Amniotic epithelial cell (primary cell): ENCODE measurements around the gene RCN2.

Experiments
- DNase-seq: peaks from one replicate; pipeline ENCODE4 v3.0.0-alpha.2; 2010; ENCODE audit warnings: low read depth

The RCN2 gene

DNA sequence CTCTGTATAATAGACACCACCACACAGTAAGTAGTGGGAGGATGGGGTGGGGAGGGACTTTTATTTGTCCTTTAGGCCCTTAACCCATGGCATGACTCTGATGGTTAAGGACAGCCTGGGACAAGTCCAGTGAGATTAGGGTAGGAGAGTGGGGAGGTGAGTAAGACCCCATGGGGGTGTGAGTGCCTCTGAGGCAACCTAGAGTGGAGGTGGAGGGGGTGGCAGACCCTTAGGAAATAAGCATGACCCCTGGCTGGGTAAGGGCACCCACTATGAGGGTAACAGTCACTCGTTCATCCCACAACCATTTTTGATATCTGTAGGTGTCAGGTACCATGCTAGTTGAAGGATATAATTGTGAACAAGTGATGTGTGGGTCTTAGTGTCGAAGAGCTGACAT, 42.4 kb downstream of the RCN2 start:
- no peak for DNase-seq

DNA sequence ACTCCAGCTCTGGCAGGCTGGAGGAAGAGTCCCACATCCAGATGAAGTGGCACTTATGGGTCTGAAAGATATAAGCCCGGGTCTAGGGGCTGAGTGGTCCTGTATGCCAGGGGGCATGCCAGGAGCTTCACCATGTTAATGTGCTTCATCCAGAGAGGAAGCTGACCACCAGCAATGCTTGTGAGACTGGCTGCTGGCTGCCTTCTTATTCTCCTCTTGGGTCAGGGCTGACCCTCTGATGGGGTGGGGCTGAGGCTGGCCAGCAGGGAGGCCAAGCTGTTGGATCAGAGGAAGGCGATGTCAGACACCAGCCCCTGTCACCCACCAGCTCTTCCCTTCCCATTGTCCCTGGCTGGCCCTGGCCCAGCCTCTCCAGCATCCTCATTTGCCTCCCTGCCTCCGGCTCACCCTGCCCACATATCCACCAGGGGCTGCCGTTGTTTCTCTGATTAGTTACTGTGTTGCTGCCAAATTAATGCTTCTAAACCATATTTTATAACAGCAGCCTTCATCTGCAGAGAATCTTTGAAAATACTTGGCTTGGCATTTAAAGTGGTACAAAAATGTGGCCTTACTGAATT, 43.0 kb downstream of the RCN2 start:
- DNase-seq = no peak

GRCh38 chr15:76976141-76976540, 44.6 kb downstream of the RCN2 start:
- no peak for DNase-seq

DNA sequence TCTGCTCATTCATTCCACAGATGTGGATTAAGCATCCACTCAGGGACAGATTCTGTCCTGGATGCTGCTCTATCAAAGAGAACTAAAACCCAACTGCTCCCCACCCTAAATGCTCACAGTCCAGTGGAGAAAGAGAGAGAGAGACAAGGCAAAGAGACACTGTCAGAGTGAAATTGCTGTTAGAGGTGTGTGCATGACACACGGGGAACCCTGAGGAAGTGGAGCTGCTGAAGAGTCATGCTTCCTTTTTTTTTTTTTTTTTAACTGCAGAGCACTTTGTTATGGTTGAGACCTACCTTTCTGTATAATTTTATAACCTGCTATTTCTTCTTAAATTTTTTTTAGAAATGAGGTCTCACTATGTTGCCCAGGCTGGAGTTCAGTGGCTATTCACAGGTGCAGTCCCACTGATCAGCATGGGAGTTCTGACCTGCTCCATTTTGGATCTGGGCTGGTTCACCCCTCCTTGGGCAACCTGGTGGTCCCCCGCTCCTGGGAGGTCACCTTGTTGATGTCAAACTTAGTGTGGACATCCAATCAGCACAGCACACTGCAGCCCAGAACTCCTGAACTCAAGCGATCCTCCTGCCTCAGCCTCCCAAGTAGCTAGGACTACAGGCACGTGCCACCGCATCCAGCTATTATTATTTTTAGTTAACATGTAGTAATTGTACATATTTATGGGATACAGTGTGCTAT, 45.2 kb downstream of the RCN2 start:
- no peak for DNase-seq

- DNase-seq = no peak
These were observed 47.2 kb downstream of the RCN2 start for GRCh38 chr15:76978522-76979330.

- no peak for DNase-seq
These were observed 47.9 kb downstream of the RCN2 start for GRCh38 chr15:76979331-76979925.

GRCh38 chr15:76979996-76980520, 48.5 kb downstream of the RCN2 start:
- no peak for DNase-seq

GRCh38 chr15:76982356-76982755, 50.8 kb downstream of the RCN2 start:
- DNase-seq = no peak

DNA sequence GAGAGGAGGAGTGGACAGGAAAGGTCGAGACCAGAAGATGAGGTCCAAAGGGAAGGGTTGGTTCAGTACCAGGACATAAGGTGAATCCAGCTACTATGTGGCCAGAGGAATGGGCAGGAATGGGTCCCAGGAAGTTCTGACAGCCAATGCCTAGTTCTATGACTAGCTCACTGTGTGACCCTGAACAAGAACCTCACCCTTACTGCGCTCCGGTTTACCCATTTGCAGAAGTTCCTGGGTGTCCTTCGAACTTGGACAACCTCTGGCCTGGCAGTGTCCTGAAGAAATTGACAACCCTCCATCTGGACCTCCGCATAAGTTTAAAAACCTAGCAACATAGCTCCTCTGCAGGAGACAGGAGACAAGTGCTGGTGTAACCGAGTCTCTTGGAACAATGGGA, 51.2 kb downstream of the RCN2 start:
- DNase-seq = no peak

DNA sequence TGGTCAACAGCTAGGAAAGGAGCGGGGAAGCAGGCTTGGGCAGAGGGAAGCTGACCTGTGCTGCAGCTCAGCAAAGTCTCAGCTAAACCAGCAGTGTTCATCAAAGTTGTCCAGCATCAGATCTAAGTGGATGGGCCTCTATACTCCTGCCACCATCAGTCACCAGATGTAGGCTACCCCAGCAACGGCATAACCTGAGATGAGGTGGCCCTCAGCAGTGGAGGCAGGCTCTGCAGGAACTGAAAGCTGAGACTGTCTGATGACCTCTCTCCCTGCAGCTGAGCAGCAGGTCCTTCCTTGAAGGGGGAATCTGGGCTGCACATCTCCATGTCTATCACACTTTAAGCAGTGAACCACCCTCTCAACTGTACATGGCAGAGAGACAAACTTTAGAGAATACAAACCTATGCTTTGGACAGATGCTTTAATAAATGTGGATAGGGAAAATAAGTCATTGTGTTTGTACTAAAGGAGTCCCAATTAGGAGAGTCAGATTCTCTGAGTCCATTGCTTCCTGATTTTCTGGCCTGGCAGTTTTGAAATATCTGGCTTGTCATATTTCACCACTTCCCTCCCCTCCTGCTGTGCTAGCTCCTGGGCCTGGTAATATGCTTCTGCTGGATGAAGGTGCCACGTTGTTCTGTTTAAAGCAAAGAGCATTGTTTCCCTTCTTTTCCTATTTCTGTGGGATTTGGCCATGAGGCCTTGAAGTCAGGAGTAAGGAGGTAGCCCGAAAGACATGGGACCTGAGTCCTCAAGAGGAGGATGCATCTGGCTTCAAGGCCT, 52.2 kb downstream of the RCN2 start:
- DNase-seq = no peak

DNA sequence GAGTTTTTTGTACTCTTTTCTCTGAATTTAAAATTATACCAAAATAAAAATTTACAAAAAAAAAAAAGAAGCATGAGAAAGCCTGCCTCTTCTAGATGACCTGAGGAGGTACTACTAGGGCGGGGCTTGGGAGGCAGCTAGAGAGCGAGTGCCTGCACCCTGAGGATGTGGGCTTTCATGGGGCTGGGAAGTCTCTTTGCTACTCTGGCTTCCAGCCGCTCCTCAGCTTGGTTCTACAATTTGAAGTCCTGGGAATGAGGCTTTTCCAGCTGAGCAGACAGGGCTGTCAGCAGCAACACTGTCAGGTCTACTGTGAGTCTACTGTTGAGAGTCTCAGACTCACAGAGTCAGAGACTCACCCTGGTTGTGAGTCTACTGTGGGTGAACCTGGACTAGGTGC, 55.2 kb downstream of the RCN2 start:
- DNase-seq = no peak

- no peak for DNase-seq
These were observed 55.7 kb downstream of the RCN2 start for GRCh38 chr15:76987276-76987675.

- no peak for DNase-seq
These were observed 56.6 kb downstream of the RCN2 start for GRCh38 chr15:76987896-76988860.

- peak; percentile 14 for DNase-seq
These were observed 57.6 kb downstream of the RCN2 start for GRCh38 chr15:76988867-76989780.

- DNase-seq = no peak
These were observed 59.5 kb downstream of the RCN2 start for GRCh38 chr15:76991048-76991447.

DNA sequence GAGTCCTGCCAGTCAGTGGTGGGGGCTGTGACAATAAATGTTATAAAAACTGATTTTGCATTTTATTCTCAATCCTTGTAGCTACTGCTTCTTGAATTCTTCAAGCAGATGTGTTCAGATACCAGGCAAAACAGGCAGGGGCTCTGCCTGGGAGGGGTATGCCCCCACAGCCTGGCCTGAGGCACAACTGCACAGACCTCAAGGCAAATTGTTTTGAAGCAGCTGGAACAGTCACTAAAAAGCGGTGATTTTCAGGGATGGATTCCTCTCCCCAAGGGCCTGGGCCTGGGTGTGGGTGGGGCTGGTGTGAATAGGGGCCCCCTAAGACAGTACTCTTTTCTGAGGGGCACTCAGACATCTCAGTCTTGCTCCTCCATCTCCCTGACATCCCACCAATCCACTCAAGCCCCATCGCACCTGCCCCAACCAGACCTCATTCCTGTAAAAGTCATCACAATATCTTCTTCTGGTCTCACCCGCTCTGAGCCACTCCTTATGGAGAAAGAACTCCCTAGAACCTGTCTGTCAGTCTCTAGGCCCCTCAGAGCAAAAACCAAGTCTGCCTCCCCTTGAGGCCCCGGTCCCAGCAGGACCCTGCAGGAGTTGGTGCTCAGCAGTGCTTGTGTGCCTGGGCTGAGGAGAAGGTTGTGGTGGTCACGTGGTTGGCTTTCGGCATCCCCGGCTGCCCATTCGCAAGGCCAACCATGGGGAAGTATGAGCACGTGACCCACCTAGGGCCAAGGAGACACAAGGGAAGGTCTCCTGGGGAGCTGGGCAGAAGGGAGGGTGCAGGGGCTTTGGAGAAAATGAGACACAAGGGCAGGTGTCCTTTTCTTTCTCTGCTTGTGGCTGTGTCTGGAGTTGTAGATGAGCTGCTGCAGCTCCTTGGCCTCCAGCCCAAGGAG, 60.4 kb downstream of the RCN2 start:
- no peak for DNase-seq

DNA sequence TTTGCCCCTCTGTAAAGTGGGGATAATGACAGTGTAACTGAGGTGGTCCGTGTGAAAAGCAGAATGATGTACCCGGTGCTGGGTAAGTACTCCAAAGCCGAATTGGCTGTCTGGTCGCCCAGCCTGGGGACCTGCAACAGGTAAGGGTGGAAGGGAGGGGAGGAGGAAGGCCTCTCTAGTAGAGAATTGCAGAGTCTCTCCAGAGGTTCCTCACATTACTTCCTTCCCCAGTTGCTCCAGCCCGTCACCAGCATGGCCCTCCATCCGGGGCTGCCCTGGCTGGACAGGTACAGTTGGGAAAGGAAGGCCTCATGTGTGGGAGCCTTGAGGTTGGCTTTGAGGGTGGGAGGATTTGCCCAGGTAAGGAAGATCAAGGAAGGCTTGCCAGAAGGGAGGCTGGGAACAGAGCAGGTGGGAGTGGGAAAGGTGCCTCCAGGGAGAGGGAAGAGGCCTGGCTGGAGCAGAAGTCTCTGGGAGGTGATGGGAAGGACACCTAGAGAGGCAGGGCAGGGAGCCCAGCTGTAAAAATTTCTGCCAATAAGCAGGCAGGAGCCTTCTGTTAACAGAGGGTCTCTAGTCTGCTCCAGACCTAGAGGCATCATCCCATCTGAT, 61.7 kb downstream of the RCN2 start:
- no peak for DNase-seq

DNA sequence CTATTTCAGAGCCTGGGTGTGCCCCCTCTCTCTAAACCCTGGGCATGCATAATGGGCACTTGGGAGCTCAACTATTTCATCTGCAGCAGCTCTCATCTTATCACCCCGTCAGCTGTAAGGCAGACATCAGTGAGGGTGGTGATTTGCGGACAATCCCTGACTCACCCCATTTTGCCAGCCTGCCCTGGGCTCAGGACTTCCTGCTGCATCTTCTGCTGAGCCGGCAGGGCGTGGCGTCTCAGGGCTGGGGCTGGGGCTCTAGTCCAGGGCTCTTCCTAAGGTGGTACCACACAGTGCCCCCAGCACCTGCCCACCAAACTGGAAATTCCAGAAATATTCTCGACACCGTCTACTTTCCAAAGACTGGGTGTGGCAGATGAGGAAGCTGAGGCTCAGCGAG, 62.5 kb downstream of the RCN2 start:
- peak; percentile 57 for DNase-seq
